ENCODE measurements around the gene DGCR6.
"Not testable (repeated sequence)": the region's sequence is repeated elsewhere in the genome, so short reads cannot be mapped to it uniquely, and the experiment has no call there.

DGCR6 gene

DNA sequence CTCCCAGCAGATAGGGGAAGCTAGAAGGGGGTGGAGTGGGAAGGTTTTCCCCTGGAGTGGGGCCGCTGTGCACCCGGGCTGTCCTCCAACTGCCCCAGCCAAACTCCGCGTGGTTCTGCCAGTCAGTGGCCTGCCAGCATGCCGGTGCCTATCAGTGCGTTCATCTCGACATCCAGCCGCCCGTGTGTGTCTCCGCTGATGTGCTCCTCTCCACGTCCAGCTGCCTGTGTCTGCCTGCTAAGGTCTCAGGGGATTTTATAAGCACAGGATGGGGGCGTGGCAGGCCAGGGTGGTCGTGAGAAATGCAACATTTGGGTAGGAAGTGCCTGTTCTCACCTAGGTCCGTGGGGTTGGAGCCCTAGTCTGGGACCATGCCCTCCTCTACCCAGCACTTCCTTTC lies 47.0 kb downstream of the DGCR6 start:
- not testable (repeated sequence) for ATAC-seq; H3K27ac Mint-ChIP-seq; DNase-seq (ENCODE audit: low spot score in 2 of 2); H3K9me3 Mint-ChIP-seq; H3K4me1 Mint-ChIP-seq; H3K4me3 Mint-ChIP-seq; H3K36me3 Mint-ChIP-seq

DNA sequence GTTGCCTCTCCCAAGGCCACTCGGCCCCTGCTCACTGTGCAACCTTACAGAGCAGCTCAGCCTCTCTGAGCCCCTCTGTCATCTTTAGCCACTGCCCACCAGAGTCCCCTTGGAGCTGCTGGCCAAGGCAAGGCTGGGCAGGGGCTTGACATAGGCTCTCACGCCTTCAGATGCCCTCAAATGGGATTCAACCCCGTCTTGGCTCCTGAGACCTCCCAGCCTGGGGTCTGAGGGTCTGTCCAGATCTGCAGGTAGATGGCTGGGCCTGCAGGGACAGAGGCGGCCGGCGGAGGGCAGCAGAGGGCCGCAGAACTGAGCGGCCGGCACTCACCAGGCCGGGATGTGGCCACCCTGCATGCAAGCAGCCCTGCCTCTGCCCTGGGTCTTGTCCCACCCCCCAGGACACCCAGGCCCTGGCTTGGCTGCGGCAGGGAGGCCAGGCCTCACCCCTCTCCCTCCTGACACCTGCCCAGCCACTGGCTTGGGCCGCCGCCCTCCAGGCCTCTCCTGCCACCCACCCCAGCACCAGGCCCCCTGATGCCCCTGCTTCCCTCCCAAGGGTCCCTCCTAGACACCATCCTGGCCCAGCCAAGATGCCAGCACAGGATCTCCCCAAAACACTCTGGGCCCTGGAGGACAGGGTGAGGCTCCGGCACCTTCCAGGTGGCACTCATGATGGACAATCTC lies 48.3 kb downstream of the DGCR6 start:
- H3K36me3 Mint-ChIP-seq, H3K27ac Mint-ChIP-seq, H3K9me3 Mint-ChIP-seq, H3K4me1 Mint-ChIP-seq, H3K4me3 Mint-ChIP-seq: not testable (repeated sequence)
- peak; percentile 65 for ATAC-seq
- peak; percentile 55 to 82 for DNase-seq (ENCODE audit: low spot score in 2 of 2)

DNA sequence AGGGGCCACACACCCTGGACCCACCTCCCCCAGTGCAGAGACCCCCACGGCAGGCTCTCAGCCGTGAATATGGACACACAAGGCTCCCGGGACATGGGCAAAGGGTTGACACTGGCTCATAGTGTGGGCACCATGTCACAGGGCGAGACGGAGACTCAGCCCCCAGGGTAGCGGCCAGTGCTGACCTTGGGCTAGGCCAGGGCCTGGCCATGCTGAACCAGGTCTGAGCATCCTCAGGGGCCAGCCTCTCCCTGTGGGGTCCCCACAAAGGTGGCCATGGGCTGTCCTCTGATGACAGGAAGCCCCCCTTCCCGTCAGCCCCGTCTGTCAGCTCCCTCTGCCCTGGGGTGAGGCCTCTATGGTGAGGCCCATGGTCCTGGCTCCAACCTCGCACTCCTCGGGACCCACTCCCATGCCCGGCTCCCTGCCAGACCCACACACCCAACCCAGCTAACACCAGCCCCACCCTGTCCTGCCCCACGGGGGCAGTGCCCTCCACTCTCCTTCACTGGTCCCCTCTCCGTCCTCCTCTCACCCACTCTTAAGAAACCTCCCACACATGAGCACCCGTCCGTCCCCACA lies 49.0 kb downstream of the DGCR6 start:
- Mint-ChIP-seq H3K4me1 (peaks cover 8% of the 10 kb centered on the region), H3K27ac (no peak overlapping the region)
- no peak for ATAC-seq

DNA sequence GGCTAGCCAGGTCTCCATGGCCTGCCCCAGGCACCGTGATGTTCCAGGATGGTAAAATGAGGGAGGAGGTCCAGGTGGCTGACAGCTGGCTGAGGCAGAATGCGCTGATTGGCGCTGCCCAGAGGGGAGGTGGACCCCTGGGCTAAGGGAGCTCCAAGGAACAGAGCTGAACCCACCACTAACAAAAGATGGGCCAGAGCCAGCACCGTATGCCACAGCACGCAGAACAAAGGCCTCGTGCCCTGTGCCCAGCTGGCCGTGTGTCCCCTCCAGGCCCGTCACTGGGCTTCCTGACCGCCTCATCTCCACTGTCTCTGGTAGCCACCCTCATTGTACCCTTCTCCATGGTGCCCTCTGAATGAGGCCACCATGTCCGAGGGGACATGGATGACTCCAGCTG lies 49.6 kb downstream of the DGCR6 start:
- H3K9me3 Mint-ChIP-seq = no peaks in the 10 kb centered on the region
- H3K36me3 Mint-ChIP-seq = no peaks in the 10 kb centered on the region
- DNase-seq (ENCODE audit: low spot score in 2 of 2) (no peak), ATAC-seq (no peak)
- no peak overlapping the region for H3K27ac Mint-ChIP-seq
- H3K4me3 Mint-ChIP-seq = no peak overlapping the region
- H3K4me1 Mint-ChIP-seq = peaks cover 8% of the 10 kb centered on the region

More for the DNA sequence above, 49.0 kb downstream of the DGCR6 start:
- no peak for DNase-seq (ENCODE audit: low spot score in 2 of 2)
- H3K36me3 Mint-ChIP-seq = no peaks in the 10 kb centered on the region
- H3K9me3 Mint-ChIP-seq = no peaks in the 10 kb centered on the region
- H3K4me3 Mint-ChIP-seq = no peak overlapping the region

DNA sequence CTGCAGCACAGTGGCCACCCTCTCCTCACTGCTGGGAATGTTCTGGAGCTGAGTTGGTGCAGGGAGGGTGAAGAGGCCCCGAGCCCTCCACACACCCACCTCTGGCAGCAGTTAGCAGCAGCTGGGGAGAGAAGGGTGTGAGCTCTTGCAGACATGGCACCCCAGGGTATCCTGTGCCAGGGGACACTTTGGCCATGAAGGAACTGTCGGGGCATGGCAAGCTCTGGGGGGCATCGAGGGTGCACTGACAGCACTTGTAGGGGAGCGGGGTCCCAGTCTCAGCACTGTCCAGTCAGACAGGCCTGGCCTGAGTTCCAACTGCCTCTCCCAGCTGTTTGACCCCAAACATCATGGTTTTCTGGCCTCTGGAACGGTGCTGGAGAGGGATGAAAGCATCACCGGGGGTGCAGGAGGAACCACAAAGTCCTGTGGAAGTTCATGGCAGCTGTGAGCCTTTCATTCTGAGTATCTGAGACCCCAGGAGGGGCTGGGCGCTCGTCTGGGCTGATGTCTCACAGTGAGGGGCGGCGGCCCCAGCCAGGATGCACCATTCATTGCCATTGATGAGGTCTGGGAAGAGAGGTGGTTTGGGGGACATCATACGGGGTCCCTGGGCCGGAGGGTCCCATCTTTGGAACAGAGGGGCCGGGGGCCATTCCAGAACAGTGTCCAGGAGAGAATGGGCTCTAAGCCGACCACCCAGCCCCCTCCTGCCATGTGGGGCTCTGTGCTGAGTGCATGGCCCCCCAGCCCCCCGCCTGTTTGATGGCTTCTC lies 50.2 kb downstream of the DGCR6 start:
- not testable (repeated sequence) for H3K4me1 Mint-ChIP-seq; DNase-seq (ENCODE audit: low spot score in 2 of 2); H3K27ac Mint-ChIP-seq; H3K36me3 Mint-ChIP-seq; H3K4me3 Mint-ChIP-seq; H3K9me3 Mint-ChIP-seq; ATAC-seq

DNA sequence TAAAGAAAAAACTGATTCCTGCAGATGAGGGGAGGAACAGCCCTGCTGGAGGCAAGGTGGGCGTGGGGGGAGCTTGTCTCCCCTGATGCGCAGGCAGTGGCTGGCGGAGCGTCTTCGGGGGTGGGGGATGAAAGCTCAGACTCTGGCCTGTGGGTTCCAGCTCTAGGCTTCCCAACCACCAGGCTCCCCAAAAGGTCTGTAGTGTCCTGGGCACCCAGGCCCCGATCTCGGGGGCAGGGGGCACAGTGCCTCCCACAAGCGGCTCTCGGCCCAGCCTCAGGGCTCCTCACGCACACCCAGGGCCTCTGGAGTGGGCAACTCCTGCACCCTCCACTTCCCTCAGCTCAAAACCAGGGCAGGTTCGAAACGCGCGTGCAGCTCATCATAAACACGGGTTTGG lies 50.8 kb downstream of the DGCR6 start:
- not testable (repeated sequence) for ATAC-seq; H3K36me3 Mint-ChIP-seq; DNase-seq (ENCODE audit: low spot score in 2 of 2); H3K4me3 Mint-ChIP-seq; H3K4me1 Mint-ChIP-seq; H3K9me3 Mint-ChIP-seq; H3K27ac Mint-ChIP-seq

DNA sequence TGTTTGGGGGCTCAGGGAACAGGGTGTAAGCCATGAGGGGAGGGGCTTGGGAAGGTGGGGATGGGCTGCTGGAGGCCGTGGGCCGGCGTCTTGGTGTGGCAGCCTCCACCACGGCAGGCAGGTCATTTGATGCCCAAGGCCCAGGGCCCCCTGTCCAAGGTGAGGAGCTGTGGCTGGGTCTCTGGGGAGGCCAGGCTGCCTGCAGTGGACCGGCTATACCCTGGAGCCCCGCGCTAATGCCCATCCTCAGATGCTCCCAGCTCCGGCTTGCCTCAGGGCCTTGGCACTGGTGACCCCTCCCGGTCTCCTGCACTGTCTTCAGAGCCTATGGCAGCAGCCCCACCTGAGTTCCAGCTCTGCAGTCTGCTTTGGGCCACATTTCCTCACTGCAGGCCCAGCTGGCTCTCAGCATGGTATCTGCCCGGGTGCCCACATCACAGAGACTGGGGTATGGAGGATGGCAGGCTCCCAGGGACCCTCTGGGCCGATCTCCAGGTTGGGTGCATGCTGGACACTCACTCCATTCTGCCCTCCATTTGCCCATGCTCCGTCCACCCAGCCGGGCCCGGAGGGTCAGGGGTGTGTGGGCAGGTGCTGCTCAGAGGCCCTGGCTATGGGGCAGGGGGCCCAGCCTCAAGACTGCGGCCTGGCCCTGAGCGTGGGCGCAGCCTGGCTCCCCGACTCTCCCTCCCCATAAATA lies 51.7 kb downstream of the DGCR6 start:
- DNase-seq (ENCODE audit: low spot score in 2 of 2); ATAC-seq; H3K36me3 Mint-ChIP-seq; H3K9me3 Mint-ChIP-seq; H3K4me1 Mint-ChIP-seq; H3K4me3 Mint-ChIP-seq; H3K27ac Mint-ChIP-seq: not testable (repeated sequence)

DNA sequence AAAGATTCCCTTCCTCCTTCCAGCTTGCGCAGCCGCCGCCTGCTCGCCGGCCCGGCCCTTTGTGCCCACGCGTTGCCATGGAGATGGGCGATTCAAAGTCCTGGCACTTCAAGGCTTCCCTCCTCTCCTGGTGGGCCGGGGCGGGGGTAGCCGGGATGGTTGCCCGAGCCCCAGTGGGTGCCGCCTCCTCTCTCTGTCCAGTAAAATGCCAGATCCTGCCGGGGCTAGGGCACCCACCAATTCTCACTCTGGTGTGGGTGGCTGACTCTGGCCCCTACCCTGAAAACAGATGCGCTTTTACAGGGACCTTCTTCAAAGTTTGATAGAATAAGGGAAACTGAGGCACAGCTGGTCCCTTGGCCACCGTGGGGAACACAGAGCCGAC lies 52.2 kb downstream of the DGCR6 start:
- H3K36me3 Mint-ChIP-seq; DNase-seq (ENCODE audit: low spot score in 2 of 2); H3K4me1 Mint-ChIP-seq; ATAC-seq; H3K27ac Mint-ChIP-seq; H3K4me3 Mint-ChIP-seq; H3K9me3 Mint-ChIP-seq: not testable (repeated sequence)

DNA sequence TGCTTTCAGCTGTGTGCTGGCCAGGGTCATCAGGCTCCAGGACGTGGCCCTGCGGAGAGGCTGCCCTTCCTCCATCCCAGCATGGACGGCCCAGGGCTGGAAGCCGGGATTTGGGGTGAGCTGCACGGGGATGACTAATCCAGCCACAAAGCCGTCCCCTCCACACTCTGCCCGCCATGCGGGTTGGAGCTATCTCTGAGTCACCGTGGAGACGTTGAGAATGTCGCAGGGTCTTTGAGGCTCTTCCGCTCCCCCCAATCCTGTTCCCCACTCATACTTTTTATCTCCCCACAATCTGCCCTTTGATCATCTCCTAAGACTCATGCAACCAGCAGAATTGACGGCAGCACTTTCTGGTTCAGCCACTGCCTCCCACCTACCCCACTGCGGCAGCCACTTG lies 52.6 kb downstream of the DGCR6 start:
- H3K4me3 Mint-ChIP-seq; H3K36me3 Mint-ChIP-seq; H3K4me1 Mint-ChIP-seq; H3K9me3 Mint-ChIP-seq; DNase-seq (ENCODE audit: low spot score in 2 of 2): not testable (repeated sequence)
- peak overlapping the region; percentile 16 for H3K27ac Mint-ChIP-seq
- ATAC-seq = peak; percentile 52

DNA sequence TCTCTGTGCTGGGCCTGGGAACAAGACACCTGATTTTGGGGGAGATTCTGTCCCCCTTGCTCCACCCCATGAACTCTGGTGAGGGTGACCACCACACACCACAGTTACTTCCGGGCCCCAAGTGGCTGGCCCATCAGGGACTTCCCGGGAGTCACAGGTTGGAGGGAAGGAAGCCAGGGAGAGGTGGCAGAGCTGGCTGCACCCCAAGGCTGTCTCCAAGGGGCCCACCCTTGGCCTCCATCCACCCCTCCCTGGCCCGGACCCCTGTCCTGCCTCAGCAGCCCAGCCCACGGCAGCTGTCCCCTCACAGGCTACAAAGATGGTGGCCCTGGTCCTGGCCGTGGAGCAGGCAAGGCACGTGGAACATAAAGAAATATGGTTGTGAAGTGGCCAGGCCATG lies 53.1 kb downstream of the DGCR6 start:
- H3K4me1 Mint-ChIP-seq; H3K36me3 Mint-ChIP-seq; DNase-seq (ENCODE audit: low spot score in 2 of 2); H3K9me3 Mint-ChIP-seq; H3K4me3 Mint-ChIP-seq: not testable (repeated sequence)
- H3K27ac Mint-ChIP-seq = peak overlapping the region; percentile 16
- peak; percentile 2 for ATAC-seq

DNA sequence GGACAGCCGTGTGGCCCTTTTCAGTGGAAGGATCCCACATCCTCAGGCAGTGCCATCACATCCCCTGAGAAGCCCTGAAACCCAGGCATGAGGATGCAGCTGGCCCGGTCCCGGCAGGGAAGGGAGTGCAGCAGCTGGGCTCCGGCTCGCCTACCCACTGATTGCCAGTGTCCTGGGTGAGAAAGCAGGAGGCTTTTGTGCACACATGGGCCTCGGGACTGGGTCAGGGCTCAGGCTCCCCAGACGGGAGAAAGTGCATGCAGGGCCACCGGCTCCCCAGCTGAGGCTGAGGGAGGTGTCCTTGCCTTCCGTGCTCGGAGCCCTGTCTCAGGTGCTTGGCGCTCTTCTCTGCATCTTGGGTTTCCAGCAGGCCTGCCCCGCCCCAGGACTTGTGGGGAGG lies 53.6 kb downstream of the DGCR6 start:
- H3K27ac Mint-ChIP-seq; ATAC-seq; H3K36me3 Mint-ChIP-seq; H3K4me1 Mint-ChIP-seq; DNase-seq (ENCODE audit: low spot score in 2 of 2); H3K9me3 Mint-ChIP-seq; H3K4me3 Mint-ChIP-seq: not testable (repeated sequence)

DNA sequence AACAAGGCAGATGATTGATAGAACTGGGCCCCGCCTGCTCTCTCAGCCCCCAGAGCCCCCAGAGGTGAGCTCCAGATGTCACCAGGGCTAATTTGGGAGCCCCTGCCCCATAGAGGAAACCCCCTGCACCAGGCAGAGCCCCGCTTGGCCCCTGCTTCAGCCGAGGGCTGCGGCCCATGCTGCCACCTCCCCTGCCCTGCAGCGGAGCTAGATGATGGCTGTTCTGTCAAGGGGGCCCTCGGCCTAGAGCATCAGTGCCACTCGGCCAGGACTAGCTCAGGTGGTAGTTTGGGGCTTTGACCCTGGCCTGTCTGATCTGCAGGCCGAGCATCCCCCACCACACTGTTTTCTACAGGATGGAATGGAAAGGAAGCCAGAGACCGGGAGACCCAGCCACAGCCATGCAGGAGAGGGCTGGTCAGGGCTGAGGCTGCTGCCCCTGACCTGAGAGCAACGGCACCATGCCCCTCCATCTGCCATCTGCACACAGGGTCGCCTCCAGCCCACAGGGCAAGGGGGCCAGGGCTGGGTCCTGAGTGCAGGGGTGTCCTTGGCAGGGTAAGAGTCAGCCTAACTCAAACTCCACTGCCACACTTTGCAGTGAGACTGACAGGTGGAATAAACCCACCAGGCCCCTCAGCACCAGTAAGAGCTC lies 54.2 kb downstream of the DGCR6 start:
- H3K27ac Mint-ChIP-seq; H3K9me3 Mint-ChIP-seq; ATAC-seq; H3K36me3 Mint-ChIP-seq; H3K4me1 Mint-ChIP-seq; H3K4me3 Mint-ChIP-seq; DNase-seq (ENCODE audit: low spot score in 2 of 2): not testable (repeated sequence)

DNA sequence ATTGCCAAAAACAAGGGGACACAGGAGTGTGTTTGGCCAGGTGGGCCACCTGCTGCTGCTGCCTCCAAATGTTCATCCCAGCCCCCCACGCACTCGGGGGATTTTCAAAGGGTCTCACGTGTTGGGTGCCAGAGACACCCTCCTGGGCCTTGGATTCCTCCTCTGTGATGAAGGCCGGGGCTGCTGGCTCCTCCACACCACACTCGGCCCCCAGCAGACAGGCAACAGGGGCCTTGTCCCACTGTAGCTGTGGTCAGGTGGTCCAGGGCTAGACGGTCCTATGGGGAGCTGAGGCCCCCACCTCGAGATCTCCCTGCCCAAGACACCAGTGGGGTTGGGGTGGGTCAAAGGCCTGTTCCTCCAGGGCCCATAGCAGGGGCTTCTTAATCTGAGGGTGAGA lies 55.1 kb downstream of the DGCR6 start:
- DNase-seq (ENCODE audit: low spot score in 2 of 2) = not testable (repeated sequence)

More for the DNA sequence above, 55.1 kb downstream of the DGCR6 start:
- H3K4me3 Mint-ChIP-seq, H3K27ac Mint-ChIP-seq, H3K36me3 Mint-ChIP-seq, H3K9me3 Mint-ChIP-seq, H3K4me1 Mint-ChIP-seq, ATAC-seq: not testable (repeated sequence)

Measured in stimulated activated effector memory CD8-positive, alpha-beta T cell treated with anti-CD3 and anti-CD28 coated beads, Interleukin-12 subunit alpha, Interleukin-12 subunit beta, amount 100 ng/mL, for 72 hours (primary cell).